Measurements from ENCODE around the gene CLCA1.

The CLCA1 gene, protein sequence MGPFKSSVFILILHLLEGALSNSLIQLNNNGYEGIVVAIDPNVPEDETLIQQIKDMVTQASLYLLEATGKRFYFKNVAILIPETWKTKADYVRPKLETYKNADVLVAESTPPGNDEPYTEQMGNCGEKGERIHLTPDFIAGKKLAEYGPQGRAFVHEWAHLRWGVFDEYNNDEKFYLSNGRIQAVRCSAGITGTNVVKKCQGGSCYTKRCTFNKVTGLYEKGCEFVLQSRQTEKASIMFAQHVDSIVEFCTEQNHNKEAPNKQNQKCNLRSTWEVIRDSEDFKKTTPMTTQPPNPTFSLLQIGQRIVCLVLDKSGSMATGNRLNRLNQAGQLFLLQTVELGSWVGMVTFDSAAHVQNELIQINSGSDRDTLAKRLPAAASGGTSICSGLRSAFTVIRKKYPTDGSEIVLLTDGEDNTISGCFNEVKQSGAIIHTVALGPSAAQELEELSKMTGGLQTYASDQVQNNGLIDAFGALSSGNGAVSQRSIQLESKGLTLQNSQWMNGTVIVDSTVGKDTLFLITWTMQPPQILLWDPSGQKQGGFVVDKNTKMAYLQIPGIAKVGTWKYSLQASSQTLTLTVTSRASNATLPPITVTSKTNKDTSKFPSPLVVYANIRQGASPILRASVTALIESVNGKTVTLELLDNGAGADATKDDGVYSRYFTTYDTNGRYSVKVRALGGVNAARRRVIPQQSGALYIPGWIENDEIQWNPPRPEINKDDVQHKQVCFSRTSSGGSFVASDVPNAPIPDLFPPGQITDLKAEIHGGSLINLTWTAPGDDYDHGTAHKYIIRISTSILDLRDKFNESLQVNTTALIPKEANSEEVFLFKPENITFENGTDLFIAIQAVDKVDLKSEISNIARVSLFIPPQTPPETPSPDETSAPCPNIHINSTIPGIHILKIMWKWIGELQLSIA

DNA sequence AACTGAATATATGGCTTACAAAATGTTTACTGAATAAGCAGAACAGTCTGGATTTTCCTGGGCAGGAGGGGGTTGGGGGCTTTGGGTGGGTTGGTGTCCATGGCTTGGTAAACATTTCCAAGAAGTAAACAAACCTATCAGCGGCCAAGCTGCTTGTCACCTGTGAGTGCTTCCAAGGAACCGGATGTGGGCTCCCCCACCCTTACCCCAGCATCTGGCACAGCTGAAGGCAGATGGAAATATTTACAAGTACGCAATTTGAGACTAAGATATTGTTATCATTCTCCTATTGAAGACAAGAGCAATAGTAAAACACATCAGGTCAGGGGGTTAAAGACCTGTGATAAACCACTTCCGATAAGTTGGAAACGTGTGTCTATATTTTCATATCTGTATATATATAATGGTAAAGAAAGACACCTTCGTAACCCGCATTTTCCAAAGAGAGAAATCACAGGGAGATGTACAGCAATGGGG lies at the start of gene CLCA1:
Gene CLCA1, plus strand, starts transcription at position 427 of the 477 bp plus-strand sequence. Its CDS starts 45 bp downstream, at position 472.
- DNase-seq (ENCODE audit: low spot score), result no peak

DNA sequence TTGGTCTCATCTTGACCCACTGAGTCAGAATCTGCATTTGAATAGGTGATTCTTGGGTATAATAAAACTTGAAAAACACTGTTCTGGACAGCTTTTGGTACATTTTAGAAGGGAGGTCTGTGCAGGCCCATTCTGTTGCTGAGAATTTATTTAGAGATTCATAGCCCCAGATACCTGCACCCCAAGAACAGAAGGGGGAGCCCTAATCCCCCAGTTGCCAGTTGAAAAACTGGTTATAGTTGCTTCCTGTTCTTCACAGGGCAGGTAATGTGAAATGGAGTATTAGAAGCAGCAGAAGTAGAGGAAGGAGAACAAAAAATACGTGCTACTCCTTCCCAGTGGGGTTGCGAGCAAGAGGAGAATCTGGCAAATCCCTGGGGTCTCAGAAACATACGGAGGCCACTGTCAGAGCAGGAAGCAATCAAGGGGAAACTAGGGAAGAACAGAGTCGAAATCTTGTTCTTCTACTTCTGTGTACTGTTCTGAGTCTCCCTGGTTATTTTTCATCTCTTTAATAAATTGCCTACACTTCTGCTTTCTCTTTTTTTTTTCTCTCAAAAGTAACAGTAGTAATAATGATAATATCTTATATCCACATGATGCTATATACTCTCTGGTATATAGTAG lies 49.3 kb upstream of the CLCA1 start:
- no peak for DNase-seq (ENCODE audit: low spot score)

- no peak for DNase-seq (ENCODE audit: low spot score)
These were observed 47.0 kb upstream of the CLCA1 start for GRCh38 chr1:86421601-86422280.

DNA sequence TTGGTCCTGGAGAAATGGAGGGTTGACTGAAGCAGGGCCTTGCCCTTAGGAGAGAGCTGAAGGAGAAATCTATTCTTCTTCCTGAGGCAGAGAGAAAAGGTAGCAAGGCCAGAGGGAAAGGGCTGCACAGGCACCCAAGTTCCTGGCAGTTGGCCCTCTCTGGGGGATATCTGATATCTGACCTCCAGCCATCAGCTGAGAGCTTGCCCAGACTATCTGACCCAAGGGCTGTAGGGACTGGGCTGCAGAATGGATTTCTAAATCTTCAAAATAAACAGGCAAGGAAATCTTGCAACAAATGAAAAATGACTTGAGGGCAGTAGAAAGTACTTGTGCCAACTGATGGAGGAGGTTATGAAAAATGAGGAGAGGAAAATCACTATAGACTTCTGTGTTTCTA lies 45.3 kb upstream of the CLCA1 start:
- no peak for DNase-seq (ENCODE audit: low spot score)

- no peak for DNase-seq (ENCODE audit: low spot score)
These were observed 44.9 kb upstream of the CLCA1 start, which contains the start of gene CLCA2 for GRCh38 chr1:86423873-86424272. Gene CLCA2 (plus strand): TSS chr1:86424171. CDS start chr1:86424248, 77 bp downstream.

DNA sequence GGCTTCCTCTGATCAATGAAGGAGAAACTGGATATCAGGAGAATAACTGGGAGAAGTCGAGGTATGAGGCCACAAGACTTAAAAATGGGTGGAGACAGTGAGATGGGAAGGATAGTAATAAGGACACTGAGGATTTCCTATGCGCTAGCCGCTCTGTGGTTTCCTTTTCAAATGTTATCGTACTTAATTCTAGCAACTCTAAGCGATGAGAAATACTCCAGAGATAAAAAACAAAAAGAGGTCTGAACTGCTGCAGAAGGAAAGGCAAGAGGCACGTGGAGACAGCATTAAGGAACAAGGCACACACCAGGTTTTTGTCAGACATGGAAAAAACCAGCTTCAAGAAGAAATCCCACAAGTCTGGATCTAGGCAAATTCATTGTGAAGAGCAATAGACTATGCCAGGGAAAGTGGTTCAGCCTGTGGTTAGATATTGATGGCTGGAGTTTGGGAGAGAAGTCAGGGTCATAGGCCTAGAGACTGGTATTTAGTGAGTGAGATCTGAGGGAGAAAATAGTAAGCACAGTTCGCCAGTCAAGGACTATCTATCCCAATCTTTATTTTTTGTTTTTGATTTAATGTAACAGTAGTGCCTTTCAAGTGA lies 39.5 kb upstream of the CLCA1 start:
- DNase-seq (ENCODE audit: low spot score), result no peak

DNA sequence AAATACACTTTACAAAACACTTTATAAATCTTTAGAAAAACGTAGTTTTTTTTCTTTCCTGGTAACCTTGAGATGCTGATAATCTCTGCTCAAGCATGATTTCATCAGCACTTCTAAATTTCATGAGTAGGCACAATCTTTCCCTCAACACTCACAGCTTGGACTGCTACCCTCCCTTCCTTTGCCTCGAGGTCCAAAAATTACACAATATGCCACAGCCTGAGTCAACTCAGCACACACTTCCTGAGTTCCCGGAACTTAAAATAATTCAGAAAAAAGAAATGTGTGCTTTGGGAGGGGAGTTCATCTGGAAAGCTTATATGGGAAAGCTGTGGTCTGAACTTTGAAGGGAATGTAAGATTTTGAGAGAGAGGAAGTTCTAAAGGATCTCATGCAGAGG lies 38.9 kb upstream of the CLCA1 start:
- peak; percentile 58 for DNase-seq (ENCODE audit: low spot score)

DNA sequence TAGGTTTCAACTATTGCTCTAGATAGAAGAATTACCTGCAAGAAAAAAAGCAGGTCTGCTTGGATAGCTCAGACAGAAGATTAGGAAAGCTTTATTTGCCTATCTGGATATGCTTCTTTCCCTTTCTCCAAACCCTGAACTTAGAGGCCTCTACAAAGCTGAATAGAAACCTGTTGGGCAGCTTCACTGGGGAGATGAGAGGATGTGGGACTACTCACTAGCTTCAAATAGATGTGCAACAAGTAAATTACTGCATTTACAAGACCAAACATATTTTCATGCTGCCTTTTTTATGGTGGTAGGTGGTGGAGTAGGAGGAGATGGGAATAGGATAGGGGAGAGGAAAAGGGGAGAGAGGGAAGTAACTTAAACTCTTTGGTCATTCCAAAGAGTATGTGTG lies 38.4 kb upstream of the CLCA1 start:
- DNase-seq (ENCODE audit: low spot score), result no peak

DNA sequence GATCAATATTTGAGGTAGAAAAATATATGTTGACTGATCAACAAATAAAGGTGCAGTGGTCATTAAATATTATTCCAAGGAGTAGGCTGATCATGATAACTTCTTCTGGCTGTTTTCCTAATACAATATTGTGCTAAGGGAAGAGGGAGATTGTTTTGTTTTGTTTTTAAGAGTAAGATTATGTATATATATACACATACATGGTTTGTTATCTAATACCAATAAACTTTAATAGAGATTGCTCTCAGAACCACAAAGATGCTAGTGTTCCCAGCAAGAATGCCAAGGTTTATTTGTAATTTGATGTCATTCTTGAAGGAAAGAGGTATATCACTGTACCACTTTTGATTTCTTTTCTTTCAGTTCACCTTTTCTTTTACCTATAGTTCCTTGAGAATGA lies 34.7 kb upstream of the CLCA1 start:
- DNase-seq (ENCODE audit: low spot score), result no peak

DNA sequence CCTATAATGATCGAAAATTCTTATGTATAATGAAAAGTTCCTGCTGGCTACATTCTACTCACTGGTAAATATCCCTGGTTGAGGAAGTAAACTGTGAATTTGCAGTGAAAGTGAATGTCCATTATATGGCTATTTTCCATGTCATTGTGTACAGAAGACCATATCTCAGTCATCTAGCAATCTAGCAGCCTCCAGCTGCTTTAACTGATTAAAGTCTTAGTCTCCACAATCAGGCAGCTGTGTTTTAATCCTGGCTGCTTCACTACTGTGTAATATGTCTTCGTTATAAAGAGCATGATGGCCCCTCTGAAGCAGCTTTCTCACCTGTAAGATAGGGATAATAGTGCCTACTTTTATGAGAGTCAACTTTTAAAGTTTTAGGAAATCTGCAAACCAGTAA lies 33.4 kb upstream of the CLCA1 start:
- no peak for DNase-seq (ENCODE audit: low spot score)

- DNase-seq (ENCODE audit: low spot score), result no peak
These were observed 32.7 kb upstream of the CLCA1 start for GRCh38 chr1:86436041-86436440.

- DNase-seq (ENCODE audit: low spot score), result no peak
These were observed 27.1 kb upstream of the CLCA1 start for GRCh38 chr1:86441581-86441980.

DNA sequence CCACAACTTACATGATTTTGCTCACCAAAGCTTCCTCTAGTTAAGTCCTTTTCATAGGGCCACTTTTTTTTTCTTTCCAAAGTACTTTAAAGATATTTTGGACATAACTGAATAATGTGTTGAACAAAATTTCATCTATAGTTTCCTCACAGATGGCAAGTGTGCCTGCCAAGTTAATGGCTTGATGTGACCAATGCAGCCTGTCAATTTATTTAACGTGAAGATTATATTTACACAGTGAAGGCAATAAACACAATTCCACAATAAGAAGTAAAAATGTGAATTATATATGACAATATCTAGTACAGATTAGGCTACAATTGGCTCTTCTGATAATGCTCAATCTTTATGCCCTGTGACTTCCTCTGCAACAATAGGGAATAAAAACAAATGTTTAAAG lies 26.7 kb upstream of the CLCA1 start:
- DNase-seq (ENCODE audit: low spot score), result no peak

- no peak for DNase-seq (ENCODE audit: low spot score)
These were observed 22.8 kb upstream of the CLCA1 start for GRCh38 chr1:86445919-86446318.

GRCh38 chr1:86447198-86447790 lies 21.4 kb upstream of the CLCA1 start:
- no peak for DNase-seq (ENCODE audit: low spot score)

GRCh38 chr1:86448670-86449069 lies 20.1 kb upstream of the CLCA1 start:
- no peak for DNase-seq (ENCODE audit: low spot score)

GRCh38 chr1:86449103-86449502 lies 19.6 kb upstream of the CLCA1 start:
- DNase-seq (ENCODE audit: low spot score), result no peak

GRCh38 chr1:86450847-86451246 lies 17.9 kb upstream of the CLCA1 start:
- no peak for DNase-seq (ENCODE audit: low spot score)

GRCh38 chr1:86453664-86454063 lies 15.1 kb upstream of the CLCA1 start:
- no peak for DNase-seq (ENCODE audit: low spot score)

DNA sequence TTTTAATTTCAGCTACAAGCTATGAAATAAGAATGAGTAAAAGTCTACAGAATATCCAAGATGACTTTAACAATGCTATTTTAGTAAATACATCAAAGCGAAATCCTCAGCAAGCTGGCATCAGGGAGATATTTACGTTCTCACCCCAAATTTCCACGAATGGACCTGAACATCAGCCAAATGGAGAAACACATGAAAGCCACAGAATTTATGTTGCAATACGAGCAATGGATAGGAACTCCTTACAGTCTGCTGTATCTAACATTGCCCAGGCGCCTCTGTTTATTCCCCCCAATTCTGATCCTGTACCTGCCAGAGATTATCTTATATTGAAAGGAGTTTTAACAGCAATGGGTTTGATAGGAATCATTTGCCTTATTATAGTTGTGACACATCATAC lies 13.7 kb upstream of the CLCA1 start:
- no peak for DNase-seq (ENCODE audit: low spot score)

DNA sequence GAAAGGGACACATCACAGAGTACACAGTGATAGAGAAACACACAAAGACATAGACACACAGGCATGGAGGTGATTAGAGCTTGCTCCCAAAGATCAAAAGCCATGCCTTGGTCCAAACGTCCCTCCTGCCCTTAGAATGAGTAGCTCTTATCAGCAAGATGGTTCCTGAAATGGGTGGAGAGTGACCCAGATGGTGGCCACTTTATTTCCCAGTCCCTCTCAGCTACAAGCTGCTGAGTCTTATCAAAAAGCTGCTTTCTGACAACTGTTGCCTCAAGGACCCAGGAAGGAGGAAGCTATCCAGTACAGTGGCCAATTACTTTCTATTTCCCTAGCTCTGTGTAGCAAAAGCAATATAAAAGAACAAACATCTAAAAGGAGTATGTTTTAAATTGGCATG lies 7.7 kb upstream of the CLCA1 start:
- DNase-seq (ENCODE audit: low spot score), result no peak
